ENCODE results near the gene YTHDF1. TPM values are rescaled to one million over a fixed set of nuclear protein-coding genes. Genes with fewer than 3 reads are reported as not detected.
A peak's percentile ranks its signal among the peaks of the same experiment; 100 is the strongest.

The YTHDF1 gene
- total and polyA plus RNA-seq, 2 donors from 2014 or later = 21.9 to 43.1 TPM

DNA sequence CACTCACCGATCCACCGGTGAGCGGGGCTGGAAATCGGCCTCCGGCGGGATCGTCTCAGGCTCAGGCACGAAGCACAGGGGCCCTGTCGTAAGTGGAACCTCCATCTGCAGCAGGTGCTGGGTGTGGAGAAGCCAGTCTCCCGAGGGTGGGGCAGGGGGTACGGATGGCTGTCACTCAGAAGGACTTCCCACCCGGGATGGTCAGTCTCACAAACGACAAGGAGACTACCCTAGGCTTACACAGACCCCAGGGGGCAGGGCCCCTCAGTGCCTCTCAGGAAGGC lies 27.8 kb downstream of the YTHDF1 start:
- Histone ChIP-seq H3K4me1 (ENCODE audit: control insufficient read depth in 2 of 3, insufficient read depth in 2 of 3, low read depth in 1 of 3, low read length in 3 of 3) (no peaks in the 10 kb centered on the region), H3K4me3 (ENCODE audit: low read length in 3 of 3) (no peak overlapping the region), H3K27ac (ENCODE audit: low read depth in 2 of 2, low read length in 2 of 2) (no peak overlapping the region), H3K36me3 (ENCODE audit: control insufficient read depth in 2 of 3, insufficient read depth in 3 of 3, low read length in 3 of 3) (no peaks in the 10 kb centered on the region), H3K9ac (ENCODE audit: low read length in 3 of 3) (no peak overlapping the region), H3K9me3 (ENCODE audit: control insufficient read depth in 2 of 3, insufficient read depth in 1 of 3, low read length in 3 of 3) (no peaks in the 10 kb centered on the region), H3K27me3 (ENCODE audit: control insufficient read depth, insufficient read depth, low read length) (no peaks in the 10 kb centered on the region)
- TF ChIP-seq, protein P1, sequence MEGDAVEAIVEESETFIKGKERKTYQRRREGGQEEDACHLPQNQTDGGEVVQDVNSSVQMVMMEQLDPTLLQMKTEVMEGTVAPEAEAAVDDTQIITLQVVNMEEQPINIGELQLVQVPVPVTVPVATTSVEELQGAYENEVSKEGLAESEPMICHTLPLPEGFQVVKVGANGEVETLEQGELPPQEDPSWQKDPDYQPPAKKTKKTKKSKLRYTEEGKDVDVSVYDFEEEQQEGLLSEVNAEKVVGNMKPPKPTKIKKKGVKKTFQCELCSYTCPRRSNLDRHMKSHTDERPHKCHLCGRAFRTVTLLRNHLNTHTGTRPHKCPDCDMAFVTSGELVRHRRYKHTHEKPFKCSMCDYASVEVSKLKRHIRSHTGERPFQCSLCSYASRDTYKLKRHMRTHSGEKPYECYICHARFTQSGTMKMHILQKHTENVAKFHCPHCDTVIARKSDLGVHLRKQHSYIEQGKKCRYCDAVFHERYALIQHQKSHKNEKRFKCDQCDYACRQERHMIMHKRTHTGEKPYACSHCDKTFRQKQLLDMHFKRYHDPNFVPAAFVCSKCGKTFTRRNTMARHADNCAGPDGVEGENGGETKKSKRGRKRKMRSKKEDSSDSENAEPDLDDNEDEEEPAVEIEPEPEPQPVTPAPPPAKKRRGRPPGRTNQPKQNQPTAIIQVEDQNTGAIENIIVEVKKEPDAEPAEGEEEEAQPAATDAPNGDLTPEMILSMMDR (IDR thresholded peaks at IDR 0.05; ENCODE audit: borderline replicate concordance, extremely low read depth, insufficient read depth) = no peak
- intact Hi-C loops (cut with DNase I) = no loop called here
- no peak for DNase-seq
- no peak for FAIRE-seq

DNA sequence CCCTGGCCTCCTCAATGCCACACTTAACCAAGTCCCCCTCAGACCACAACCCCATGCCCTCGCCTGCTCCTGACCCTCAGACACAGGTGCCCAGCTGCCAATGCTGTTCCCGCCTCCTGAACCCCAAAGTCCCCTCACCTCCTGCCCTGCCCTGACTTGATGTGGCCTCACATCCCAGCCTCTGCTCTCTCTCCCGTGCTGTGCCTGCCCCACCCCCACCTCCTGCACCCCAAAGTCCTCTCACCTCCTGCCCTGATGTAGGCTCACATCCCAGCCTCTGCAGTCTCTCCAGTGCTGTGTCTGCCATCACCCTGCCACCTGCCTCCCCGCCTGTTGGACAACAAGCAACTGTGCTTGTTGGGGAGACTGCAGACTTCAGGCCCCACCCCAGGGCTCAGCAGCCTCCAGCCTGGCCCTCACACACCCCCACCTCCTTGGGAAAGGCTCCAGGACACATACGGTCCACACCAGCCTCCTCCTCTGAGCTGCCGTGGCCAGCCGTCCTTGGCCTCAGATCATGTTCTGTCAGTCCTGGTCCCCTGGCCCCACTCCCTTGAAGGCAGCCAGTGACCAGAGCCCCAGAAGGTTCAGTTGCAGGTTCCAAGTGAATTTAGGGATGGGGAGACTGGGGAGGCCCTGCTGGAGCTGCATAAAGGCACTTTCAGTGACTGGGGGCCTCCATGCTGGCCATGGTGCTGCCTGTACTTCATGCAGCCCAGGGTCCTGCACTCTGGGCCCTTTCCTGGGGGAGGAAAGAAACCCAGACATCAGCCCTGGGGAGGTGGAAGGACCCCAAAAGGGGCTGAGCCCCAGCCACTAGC lies 28.4 kb downstream of the YTHDF1 start:
- peak in 1 of 5 donors; percentile 47 for DNase-seq
- no peaks in the 10 kb centered on the region for H3K27me3 ChIP-seq (ENCODE audit: control insufficient read depth, insufficient read depth, low read length)
- H3K9me3 ChIP-seq (ENCODE audit: control insufficient read depth in 2 of 3, insufficient read depth in 1 of 3, low read length in 3 of 3) = no peaks in the 10 kb centered on the region
- H3K36me3 ChIP-seq (ENCODE audit: control insufficient read depth in 2 of 3, insufficient read depth in 3 of 3, low read length in 3 of 3) = no peaks in the 10 kb centered on the region
- H3K27ac ChIP-seq (ENCODE audit: low read depth in 2 of 2, low read length in 2 of 2) = no peak overlapping the region
- H3K4me1 ChIP-seq (ENCODE audit: control insufficient read depth in 2 of 3, insufficient read depth in 2 of 3, low read depth in 1 of 3, low read length in 3 of 3) = no peaks in the 10 kb centered on the region
- FAIRE-seq = no peak
- no peak overlapping the region for H3K4me3 ChIP-seq (ENCODE audit: low read length in 3 of 3)
- TF ChIP-seq, protein P1 (IDR thresholded peaks at IDR 0.05; ENCODE audit: borderline replicate concordance, extremely low read depth, insufficient read depth) = no peak
- intact Hi-C loops (cut with DNase I) = no loop called here
- no peak overlapping the region for H3K9ac ChIP-seq (ENCODE audit: low read length in 3 of 3)

DNA sequence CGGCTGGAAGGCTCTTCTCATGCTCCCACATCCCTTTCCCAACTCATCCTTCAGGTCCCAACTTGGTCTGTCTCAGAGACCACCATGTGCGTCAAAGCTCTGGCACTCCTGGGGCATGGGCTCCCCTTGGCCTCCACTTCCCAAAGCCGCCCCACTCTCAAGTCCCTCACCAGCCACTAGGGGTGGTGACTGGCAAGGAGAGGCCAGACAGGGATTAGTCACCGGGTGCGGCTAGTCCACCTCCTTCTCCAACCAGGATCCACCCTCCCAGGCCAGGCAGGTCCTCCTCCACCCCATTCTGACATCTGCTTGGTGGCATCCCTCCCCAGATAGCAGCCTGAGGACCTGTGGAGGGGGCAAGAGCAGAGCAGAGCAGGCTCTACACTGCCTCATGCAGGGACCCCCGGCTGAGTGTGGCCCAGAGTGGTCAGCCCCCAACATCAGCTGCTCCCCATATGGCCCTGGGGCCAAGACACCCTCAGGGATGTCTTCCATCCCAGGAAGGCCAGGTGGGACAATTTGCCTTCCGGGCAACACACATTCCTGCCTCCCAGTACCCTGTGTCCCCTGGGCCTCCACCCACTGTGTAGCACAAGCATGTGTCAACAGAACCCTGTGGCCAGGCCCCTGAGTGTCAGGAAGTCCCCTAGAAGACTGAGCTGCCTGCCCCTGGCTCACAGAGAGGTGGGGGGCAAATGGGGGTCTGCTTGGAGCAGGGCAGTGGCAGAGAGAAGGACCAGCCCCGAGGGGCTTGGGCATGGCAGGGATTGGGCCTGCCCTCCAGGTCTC lies 29.2 kb downstream of the YTHDF1 start:
- Histone ChIP-seq H3K4me3 (ENCODE audit: low read length in 3 of 3) (no peak overlapping the region), H3K27me3 (ENCODE audit: control insufficient read depth, insufficient read depth, low read length) (no peaks in the 10 kb centered on the region), H3K9ac (ENCODE audit: low read length in 3 of 3) (no peak overlapping the region), H3K27ac (ENCODE audit: low read depth in 2 of 2, low read length in 2 of 2) (no peak overlapping the region), H3K4me1 (ENCODE audit: control insufficient read depth in 2 of 3, insufficient read depth in 2 of 3, low read depth in 1 of 3, low read length in 3 of 3) (no peaks in the 10 kb centered on the region), H3K9me3 (ENCODE audit: control insufficient read depth in 2 of 3, insufficient read depth in 1 of 3, low read length in 3 of 3) (no peaks in the 10 kb centered on the region), H3K36me3 (ENCODE audit: control insufficient read depth in 2 of 3, insufficient read depth in 3 of 3, low read length in 3 of 3) (no peaks in the 10 kb centered on the region)
- DNase-seq (peak in 1 of 5 donors; percentile 60), FAIRE-seq (no peak)
- TF ChIP-seq, protein P1 (IDR thresholded peaks at IDR 0.05; ENCODE audit: borderline replicate concordance, extremely low read depth, insufficient read depth) = no peak
- intact Hi-C loops (cut with DNase I) = no loop called here
